Activated CD4-positive, alpha-beta memory T cell treated with anti-CD3 and anti-CD28 coated beads, Interleukin-2, amount 10 ng/mL, durations not matched to agents 7 days and 5 days (primary cell): ENCODE data around the gene TIMM23. TPM values are rescaled to one million over a fixed set of nuclear protein-coding genes. Genes with fewer than 3 reads are reported as not detected.
"Not testable (repeated sequence)": the region's sequence is repeated elsewhere in the genome, so short reads cannot be mapped to it uniquely, and the experiment has no call there.

Experiments used
- CTCF ChIA-PET: fragments of 350-600 bp; sonication (Branson Sonifier 250); formaldehyde crosslinking; loops from one replicate; lab custom pipeline; 2021; ENCODE audit warnings: antibody characterized with exemption, inconsistent platforms; lab: Charles Lee
- POLR2A ChIA-PET: fragments of 350-600 bp; sonication (Branson Sonifier 250); formaldehyde crosslinking; loops from one replicate; lab custom pipeline; 2021; ENCODE audit warnings: antibody characterized with exemption; lab: Charles Lee
- DNase-seq: peaks from one replicate; pipeline ENCODE4 v3.0.0-alpha.2; 2020
- H3K27ac Mint-ChIP-seq: one replicate; pipeline ENCODE4 v1.8.0; 2021; ENCODE audit warnings: mild to moderate bottlenecking, mixed read lengths
- H3K27me3 Mint-ChIP-seq: one replicate; pipeline ENCODE4 v1.8.0; 2021; ENCODE audit warnings: mixed read lengths
- H3K36me3 Mint-ChIP-seq: one replicate; pipeline ENCODE4 v1.8.0; 2021; ENCODE audit warnings: low read depth, mixed read lengths
- H3K4me1 Mint-ChIP-seq: one replicate; pipeline ENCODE4 v1.8.0; 2021; ENCODE audit warnings: mixed read lengths
- H3K4me3 Mint-ChIP-seq: one replicate; pipeline ENCODE4 v1.8.0; 2021; ENCODE audit warnings: mild to moderate bottlenecking, mixed read lengths
- H3K9me3 Mint-ChIP-seq: one replicate; pipeline ENCODE4 v1.8.0; 2021; ENCODE audit warnings: mixed read lengths
- total RNA-seq, 2 experiments: library from RNA; stranded (reverse); gene quantifications; one replicate each; pipeline ENCODE4 v1.2.3, GENCODE V29; 2021

TIMM23 gene
- total RNA-seq, 2 experiments from 2014 or later = 45.2 to 48.2 TPM

GRCh38 chr10:46029461-46030030 is 57.3 kb downstream of the TIMM23 start:
- H3K27me3 Mint-ChIP-seq = no peaks in the 10 kb centered on the region
- peaks cover 52% of the 10 kb centered on the region for H3K4me1 Mint-ChIP-seq
- POLR2A ChIA-PET = interaction anchor here (0.8 to 1.8 kb wide), 6 partner anchors 9 to 241 kb away, joined by 3 to 5 read pairs (median 3); no protein-coding TSS in a partner anchor
- peaks cover 17% of the 10 kb centered on the region for H3K36me3 Mint-ChIP-seq
- peak overlapping the region; percentile 84 for H3K27ac Mint-ChIP-seq
- CTCF ChIA-PET = interaction anchor here (0.8 to 3.9 kb wide), 12 partner anchors 10 to 779 kb away, joined by 3 to 21 read pairs (median 4); no protein-coding TSS in a partner anchor
- H3K9me3 Mint-ChIP-seq = no peaks in the 10 kb centered on the region
- H3K4me3 Mint-ChIP-seq = peak overlapping the region; percentile 98
- no peak for DNase-seq

GRCh38 chr10:46030091-46030937 is 58.0 kb downstream of the TIMM23 start, which contains the start of gene NCOA4:
NCOA4 (minus strand) TSS chr10:46030623; CDS start chr10:46016680, 13,943 bp downstream.
- H3K4me1 Mint-ChIP-seq = peaks cover 44% of the 10 kb centered on the region
- peaks cover 17% of the 10 kb centered on the region for H3K36me3 Mint-ChIP-seq
- ChIA-PET CTCF (interaction anchor here (0.6 to 3.9 kb wide), 10 partner anchors 12 to 795 kb away, joined by 3 to 21 read pairs (median 5); no protein-coding TSS in a partner anchor), POLR2A (interaction anchor here (0.8 to 1.8 kb wide), 4 partner anchors 11 to 240 kb away, joined by 3 to 5 read pairs (median 3); no protein-coding TSS in a partner anchor)
- H3K27me3 Mint-ChIP-seq = peaks cover 3% of the 10 kb centered on the region
- peak within 1 kb of the TSS; percentile 98 for H3K4me3 Mint-ChIP-seq
- H3K9me3 Mint-ChIP-seq = no peaks in the 10 kb centered on the region
- peak; percentile 98 for DNase-seq
- peak within 1 kb of the TSS; percentile 84 for H3K27ac Mint-ChIP-seq

GRCh38 chr10:46031648-46032532 is 59.6 kb downstream of the TIMM23 start:
- Mint-ChIP-seq H3K27ac (no peak overlapping the region), H3K36me3 (peaks cover 13% of the 10 kb centered on the region), H3K27me3 (peaks cover 4% of the 10 kb centered on the region), H3K9me3 (no peaks in the 10 kb centered on the region), H3K4me1 (peaks cover 31% of the 10 kb centered on the region), H3K4me3 (no peak overlapping the region)
- ChIA-PET CTCF (interaction anchor here (0.6 to 0.9 kb wide), 2 partner anchors 9 to 57 kb away, joined by 3 to 4 read pairs; no protein-coding TSS in a partner anchor), POLR2A (interaction anchor here (0.7 to 0.9 kb wide), 2 partner anchors 60 to 439 kb away, joined by 3 to 4 read pairs; no protein-coding TSS in a partner anchor)
- DNase-seq = no peak

- Mint-ChIP-seq H3K4me3 (no peak overlapping the region), H3K27me3 (peaks cover 4% of the 10 kb centered on the region), H3K4me1 (peaks cover 18% of the 10 kb centered on the region), H3K9me3 (no peaks in the 10 kb centered on the region), H3K27ac (no peak overlapping the region), H3K36me3 (peaks cover 4% of the 10 kb centered on the region)
- DNase-seq = no peak
- ChIA-PET CTCF (no interaction called here), POLR2A (no interaction called here)
These were observed 61.3 kb downstream of the TIMM23 start for GRCh38 chr10:46033602-46034011.

- Mint-ChIP-seq H3K9me3 (no peaks in the 10 kb centered on the region), H3K36me3 (no peaks in the 10 kb centered on the region), H3K4me1 (peaks cover 4% of the 10 kb centered on the region), H3K27ac (no peak overlapping the region), H3K4me3 (no peak overlapping the region), H3K27me3 (peaks cover 5% of the 10 kb centered on the region)
- ChIA-PET CTCF (no interaction called here), POLR2A (no interaction called here)
- no peak for DNase-seq
These were observed 63.9 kb downstream of the TIMM23 start for GRCh38 chr10:46035923-46036849.

GRCh38 chr10:46037107-46037825 is 65.0 kb downstream of the TIMM23 start:
- Mint-ChIP-seq H3K9me3 (no peaks in the 10 kb centered on the region), H3K4me1 (no peaks in the 10 kb centered on the region), H3K27ac (no peak overlapping the region), H3K36me3 (no peaks in the 10 kb centered on the region), H3K27me3 (peaks cover 11% of the 10 kb centered on the region), H3K4me3 (no peak overlapping the region)
- DNase-seq = no peak
- POLR2A ChIA-PET = no interaction called here
- CTCF ChIA-PET = no interaction called here

- no peaks in the 10 kb centered on the region for H3K4me1 Mint-ChIP-seq
- CTCF ChIA-PET = interaction anchor here (1.5 kb wide), 1 partner anchor 11 kb away, joined by 5 read pairs; no protein-coding TSS in a partner anchor
- no peaks in the 10 kb centered on the region for H3K36me3 Mint-ChIP-seq
- H3K4me3 Mint-ChIP-seq = no peak overlapping the region
- H3K9me3 Mint-ChIP-seq = no peaks in the 10 kb centered on the region
- POLR2A ChIA-PET = interaction anchor here (0.9 kb wide), 1 partner anchor 14 kb away, joined by 3 read pairs; no protein-coding TSS in a partner anchor
- no peak overlapping the region for H3K27ac Mint-ChIP-seq
- no peak for DNase-seq
- peaks cover 16% of the 10 kb centered on the region for H3K27me3 Mint-ChIP-seq
These were observed 67.7 kb downstream of the TIMM23 start for GRCh38 chr10:46040004-46040403.

- POLR2A ChIA-PET = no interaction called here
- Mint-ChIP-seq H3K36me3 (no peaks in the 10 kb centered on the region), H3K27ac (no peak overlapping the region), H3K27me3 (peaks cover 13% of the 10 kb centered on the region), H3K9me3 (no peaks in the 10 kb centered on the region), H3K4me3 (no peak overlapping the region), H3K4me1 (no peaks in the 10 kb centered on the region)
- no peak for DNase-seq
- CTCF ChIA-PET = no interaction called here
These were observed 70.2 kb downstream of the TIMM23 start for GRCh38 chr10:46042527-46042926.

- no peaks in the 10 kb centered on the region for H3K36me3 Mint-ChIP-seq
- POLR2A ChIA-PET = no interaction called here
- H3K4me1 Mint-ChIP-seq = no peaks in the 10 kb centered on the region
- DNase-seq = no peak
- no peak within 1 kb of the TSS for H3K4me3 Mint-ChIP-seq
- H3K27me3 Mint-ChIP-seq = peaks cover 14% of the 10 kb centered on the region
- H3K9me3 Mint-ChIP-seq = no peaks in the 10 kb centered on the region
- H3K27ac Mint-ChIP-seq = no peak within 1 kb of the TSS
- CTCF ChIA-PET = no interaction called here
These were observed 74.0 kb downstream of the TIMM23 start, which contains the start of gene MSMB for GRCh38 chr10:46046261-46046660. MSMB (minus strand) TSS chr10:46046269; CDS start chr10:46046237, 32 bp downstream.

GRCh38 chr10:46048152-46048551 is 75.9 kb downstream of the TIMM23 start:
- Mint-ChIP-seq H3K9me3 (no peaks in the 10 kb centered on the region), H3K27me3 (peaks cover 8% of the 10 kb centered on the region), H3K27ac (no peak overlapping the region), H3K4me3 (no peak overlapping the region), H3K36me3 (no peaks in the 10 kb centered on the region), H3K4me1 (no peaks in the 10 kb centered on the region)
- CTCF ChIA-PET = no interaction called here
- POLR2A ChIA-PET = no interaction called here
- DNase-seq = no peak

- H3K36me3 Mint-ChIP-seq, H3K27ac Mint-ChIP-seq, POLR2A ChIA-PET, H3K9me3 Mint-ChIP-seq, DNase-seq, CTCF ChIA-PET, H3K27me3 Mint-ChIP-seq, H3K4me1 Mint-ChIP-seq, H3K4me3 Mint-ChIP-seq: not testable (repeated sequence)
These were observed 77.2 kb downstream of the TIMM23 start for GRCh38 chr10:46049497-46049831.
